Breast epithelium (tissue), 4 donors: ENCODE results near the gene RNF113B. TPM values are rescaled to one million over a fixed set of nuclear protein-coding genes. Genes with fewer than 3 reads are reported as not detected.

Experiments used
- DNase-seq, 2 donors: peaks; one replicate each; pipeline ENCODE4 v3.0.0-alpha.2; 2019; ENCODE audit warnings: low spot score in 2 of 2
- H3K27ac ChIP-seq, 2 donors: fragments of 200-600 bp; sonication (generic) in 1 of 2; one replicate each; pipeline ENCODE4 v1.5.1; 2016 to 2019; ENCODE audit warnings: mild to moderate bottlenecking in 1 of 2
- H3K27me3 ChIP-seq, 2 donors: fragments of 200-600 bp; sonication (generic) in 1 of 2; one replicate each; pipeline versions ENCODE4 v1.5.1 to v1.6.0; 2017 to 2019; ENCODE audit warnings: control low read depth in 1 of 2, mild to moderate bottlenecking in 1 of 2
- H3K36me3 ChIP-seq: fragments of 200-600 bp; one replicate; pipeline ENCODE4 v1.5.1; 2019
- H3K4me1 ChIP-seq, 2 donors: fragments of 200-600 bp; sonication (generic); one replicate each; pipeline ENCODE4 v1.5.1; 2016 to 2019; ENCODE audit warnings: control low read depth in 1 of 2
- H3K4me3 ChIP-seq, 3 donors: fragments of 200-600 bp; sonication (generic); 1 replicate in 2 of 3; 2 replicates in 1 of 3; pipeline ENCODE4 v1.5.1; 2016 to 2019; ENCODE audit warnings: mild to moderate bottlenecking in 3 of 3, moderate library complexity in 2 of 3
- H3K9me3 ChIP-seq, 2 donors: fragments of 200-600 bp; sonication (generic) in 1 of 2; one replicate each; pipeline ENCODE4 v1.5.1; 2016 to 2019; ENCODE audit warnings: control low read depth in 1 of 2
- CTCF ChIP-seq, 3 donors: fragments of 450-650 bp; IDR thresholded peaks; one replicate each; pipeline ENCODE4 v1.5.1; 2016 to 2017; ENCODE audit warnings: antibody characterized with exemption in 3 of 3, mild to moderate bottlenecking in 3 of 3, moderate library complexity in 3 of 3
- POLR2A ChIP-seq: fragments of 450-650 bp; IDR thresholded peaks from one replicate; pipeline ENCODE4 v1.6.1; 2016; ENCODE audit warnings: antibody characterized with exemption, mild to moderate bottlenecking, moderate library complexity
- POLR2AphosphoS5 ChIP-seq, 3 donors: sonication (generic); formaldehyde crosslinking; IDR thresholded peaks; one replicate each; pipeline ENCODE4 v1.6.1; 2017; ENCODE audit warnings: antibody characterized with exemption in 3 of 3
- intact Hi-C: fragments of 100-400 bp; cut with DNase I; formaldehyde crosslinking; loops from one replicate; pipeline ENCODE4 v1.15.1; 2023; ENCODE audit warnings: low total_unique reads
- total RNA-seq, 3 donors: library from RNA; depleted of rRNA; stranded (reverse); fragments of >200 nt; gene quantifications; one replicate each; pipeline ENCODE4 v1.1.0, GENCODE V29; 2016

The RNF113B gene
- total RNA-seq, 3 donors from 2014 or later, result not detected

- Histone ChIP-seq H3K4me1 (no peaks in the 10 kb centered on the region), H3K9me3 (no peaks in the 10 kb centered on the region), H3K4me3 (no peak overlapping the region), H3K27me3 (no peaks in the 10 kb centered on the region), H3K36me3 (no peaks in the 10 kb centered on the region), H3K27ac (no peak overlapping the region)
- intact Hi-C loops, result no loop called here
- no peak for TF ChIP-seq POLR2A
- no peak for TF ChIP-seq POLR2AphosphoS5 (IDR thresholded peaks at IDR 0.05)
- TF ChIP-seq CTCF (IDR thresholded peaks at IDR 0.05), result no peak
- DNase-seq, result no peak
Measured at GRCh38 chr13:98134901-98135300, 42.2 kb downstream of the RNF113B start.

- TF ChIP-seq POLR2AphosphoS5 (IDR thresholded peaks at IDR 0.05), result no peak
- TF ChIP-seq POLR2A, result no peak
- no peak for TF ChIP-seq CTCF (IDR thresholded peaks at IDR 0.05)
- Histone ChIP-seq H3K4me3 (no peak overlapping the region), H3K27me3 (no peaks in the 10 kb centered on the region), H3K36me3 (no peaks in the 10 kb centered on the region), H3K4me1 (no peaks in the 10 kb centered on the region), H3K27ac (no peak overlapping the region), H3K9me3 (no peaks in the 10 kb centered on the region)
- DNase-seq, result no peak
- intact Hi-C loops, result no loop called here
Measured at GRCh38 chr13:98133946-98134345, 43.1 kb downstream of the RNF113B start.

GRCh38 chr13:98129059-98129746 is 47.9 kb downstream of the RNF113B start:
- TF ChIP-seq POLR2AphosphoS5 (IDR thresholded peaks at IDR 0.05), result no peak
- Histone ChIP-seq H3K27ac (no peak overlapping the region), H3K9me3 (no peaks in the 10 kb centered on the region), H3K4me3 (no peak overlapping the region), H3K4me1 (no peaks in the 10 kb centered on the region), H3K27me3 (no peaks in the 10 kb centered on the region), H3K36me3 (no peaks in the 10 kb centered on the region)
- DNase-seq, result no peak
- intact Hi-C loops, result no loop called here

Other genes starting within 250 kb of the RNF113B start
- 100 to 1,000 TPM in 2 of 3 donors, 10 to 100 TPM in 1; 97.6 to 157 (median 137) TPM for gene IPO5, start 223.6 kb downstream of the RNF113B start, total RNA-seq
- gene FARP1, start 34.2 kb downstream of the RNF113B start, total RNA-seq, result 10 to 100 TPM; 29.8 to 97.3 (median 80.1) TPM